Measurements from ENCODE around the gene ZYG11B.

DNA sequence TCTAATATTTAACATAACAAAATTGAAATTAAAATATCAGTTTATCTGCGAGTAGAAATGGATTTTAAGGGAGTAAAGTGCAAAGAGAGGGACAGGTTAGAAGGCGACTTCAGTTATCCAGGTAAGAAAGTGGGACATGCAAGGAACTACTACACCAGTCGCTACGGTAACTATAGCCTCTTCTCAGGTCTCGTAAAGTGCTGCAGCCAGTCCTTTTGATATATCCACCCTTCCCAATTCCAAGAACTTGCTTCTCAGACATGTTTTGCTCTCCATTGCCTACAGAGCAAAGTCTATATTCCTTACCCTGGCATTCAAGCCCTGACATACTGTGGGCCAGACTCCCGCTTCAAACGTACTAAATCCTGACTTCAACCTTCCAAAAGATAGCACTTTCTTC, 30.6 kb upstream of the ZYG11B start:
- TF ChIP-seq, protein P1, sequence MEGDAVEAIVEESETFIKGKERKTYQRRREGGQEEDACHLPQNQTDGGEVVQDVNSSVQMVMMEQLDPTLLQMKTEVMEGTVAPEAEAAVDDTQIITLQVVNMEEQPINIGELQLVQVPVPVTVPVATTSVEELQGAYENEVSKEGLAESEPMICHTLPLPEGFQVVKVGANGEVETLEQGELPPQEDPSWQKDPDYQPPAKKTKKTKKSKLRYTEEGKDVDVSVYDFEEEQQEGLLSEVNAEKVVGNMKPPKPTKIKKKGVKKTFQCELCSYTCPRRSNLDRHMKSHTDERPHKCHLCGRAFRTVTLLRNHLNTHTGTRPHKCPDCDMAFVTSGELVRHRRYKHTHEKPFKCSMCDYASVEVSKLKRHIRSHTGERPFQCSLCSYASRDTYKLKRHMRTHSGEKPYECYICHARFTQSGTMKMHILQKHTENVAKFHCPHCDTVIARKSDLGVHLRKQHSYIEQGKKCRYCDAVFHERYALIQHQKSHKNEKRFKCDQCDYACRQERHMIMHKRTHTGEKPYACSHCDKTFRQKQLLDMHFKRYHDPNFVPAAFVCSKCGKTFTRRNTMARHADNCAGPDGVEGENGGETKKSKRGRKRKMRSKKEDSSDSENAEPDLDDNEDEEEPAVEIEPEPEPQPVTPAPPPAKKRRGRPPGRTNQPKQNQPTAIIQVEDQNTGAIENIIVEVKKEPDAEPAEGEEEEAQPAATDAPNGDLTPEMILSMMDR (IDR thresholded peaks at IDR 0.05; ENCODE audit: extremely low read depth in 1 of 2, insufficient read depth in 1 of 2, low read depth in 1 of 2, low read length in 2 of 2) = no peak
- TF ChIP-seq POLR2AphosphoS5 (IDR thresholded peaks at IDR 0.05; ENCODE audit: insufficient read depth, low read depth, low read length) (no peak), EZH2 (IDR thresholded peaks at IDR 0.05; ENCODE audit: borderline replicate concordance, low read depth, low read length, severe bottlenecking) (no peak), POLR2A (IDR thresholded peaks at IDR 0.05; ENCODE audit: low read depth, low read length) (no peak), FOS (IDR thresholded peaks at IDR 0.05; ENCODE audit: borderline replicate concordance, insufficient read depth, low read length) (no peak), MYC (IDR thresholded peaks at IDR 0.05; ENCODE audit: low read depth, low read length) (no peak)
